Activated T-cell treated with anti-CD3 and anti-CD28 coated beads, Interleukin-2, amount 50 U/mL, for 48 hours (primary cell): ENCODE measurements around the gene CSNK2A1.

Experiments used
- DNase-seq, 2 experiments: peaks; one replicate each; pipeline ENCODE4 v3.0.0-alpha.2; 2020

Gene CSNK2A1

DNA sequence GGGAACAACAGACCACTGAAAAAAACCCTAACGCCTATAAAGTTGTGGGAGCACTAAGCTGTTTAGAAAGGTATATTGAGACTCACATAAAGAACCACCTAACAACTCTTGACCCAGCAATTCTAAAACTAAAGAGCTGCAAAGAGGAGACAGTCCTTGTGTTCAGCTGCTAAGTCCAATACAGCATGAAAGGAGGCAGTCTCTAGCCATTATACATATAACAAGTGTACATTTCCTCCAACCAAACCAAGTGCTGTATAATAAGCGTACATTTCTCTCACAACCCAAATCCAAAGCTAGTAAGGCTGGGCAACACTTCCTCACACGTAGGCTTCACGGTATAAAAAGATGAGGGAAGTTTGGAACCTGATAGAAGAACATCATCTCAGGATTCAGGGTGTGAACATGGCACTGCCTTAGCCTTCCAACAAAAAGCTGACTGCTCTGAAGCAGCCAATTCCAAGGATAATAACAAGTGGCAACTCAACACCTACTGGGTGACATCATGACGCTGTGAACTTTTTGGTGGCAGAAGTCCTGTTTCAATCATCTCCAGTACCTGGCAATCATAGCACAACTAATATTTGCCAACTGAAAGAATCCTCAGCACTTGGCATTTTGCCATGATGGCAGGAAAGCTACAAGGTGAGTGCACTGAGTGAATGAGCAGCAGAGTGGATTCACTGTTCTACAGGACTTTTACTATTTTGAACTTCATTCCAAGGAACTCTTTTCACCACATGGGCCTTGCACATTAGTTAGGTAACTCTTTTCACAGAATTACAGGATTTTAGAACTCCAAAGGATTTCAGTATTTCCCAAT, 97.9 kb downstream of the CSNK2A1 start:
- no peak for DNase-seq

- no peak for DNase-seq
Observed at GRCh38 chr20:444862-445426, 98.6 kb downstream of the CSNK2A1 start.

GRCh38 chr20:444117-444516, 99.5 kb downstream of the CSNK2A1 start:
- DNase-seq = no peak

DNA sequence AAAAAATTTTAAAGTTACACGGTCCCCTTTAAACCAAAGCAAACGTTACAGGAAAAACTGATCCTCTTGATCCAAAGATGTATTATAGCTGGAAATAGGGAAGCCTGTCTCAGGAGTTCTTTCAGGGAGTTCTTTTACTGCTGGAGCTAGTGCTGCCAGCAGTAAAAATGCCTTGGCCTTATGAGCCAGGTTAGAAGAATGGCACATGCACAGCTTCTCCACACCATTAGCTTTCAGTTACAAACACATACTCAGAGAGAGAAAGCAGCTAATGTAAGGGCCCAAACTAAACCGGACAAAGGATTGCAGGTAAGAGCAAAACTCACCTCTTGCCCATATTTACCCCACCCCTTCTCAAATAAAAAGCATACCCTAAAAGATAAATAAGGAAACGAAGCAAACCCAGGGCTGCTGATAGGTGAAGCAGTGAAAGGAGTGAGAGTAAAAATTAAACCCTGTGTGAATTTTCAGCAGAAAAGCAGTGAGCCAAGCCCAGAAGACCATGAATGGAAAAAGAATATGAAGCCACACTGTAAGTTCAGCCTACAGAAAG, 100.3 kb downstream of the CSNK2A1 start:
- DNase-seq = no peak

DNA sequence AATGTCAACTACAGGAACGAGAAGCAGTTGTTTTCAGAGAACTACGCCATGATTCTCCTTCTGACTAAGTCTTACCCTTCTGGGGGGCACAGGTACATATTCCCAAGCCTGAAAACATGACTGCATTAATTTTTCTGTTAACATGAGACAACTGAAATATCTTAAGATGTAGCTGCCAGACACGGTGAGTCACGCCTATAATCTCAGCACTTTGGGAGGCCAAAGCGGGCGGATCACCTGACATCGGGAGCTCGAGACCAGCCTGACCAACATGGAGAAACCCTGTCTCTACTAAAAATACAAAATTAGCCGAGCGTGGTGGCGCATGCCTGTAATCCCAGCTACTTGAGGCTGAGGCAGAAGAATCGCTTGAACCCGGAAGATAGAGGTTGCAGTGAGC, 103.0 kb downstream of the CSNK2A1 start:
- no peak for DNase-seq

DNA sequence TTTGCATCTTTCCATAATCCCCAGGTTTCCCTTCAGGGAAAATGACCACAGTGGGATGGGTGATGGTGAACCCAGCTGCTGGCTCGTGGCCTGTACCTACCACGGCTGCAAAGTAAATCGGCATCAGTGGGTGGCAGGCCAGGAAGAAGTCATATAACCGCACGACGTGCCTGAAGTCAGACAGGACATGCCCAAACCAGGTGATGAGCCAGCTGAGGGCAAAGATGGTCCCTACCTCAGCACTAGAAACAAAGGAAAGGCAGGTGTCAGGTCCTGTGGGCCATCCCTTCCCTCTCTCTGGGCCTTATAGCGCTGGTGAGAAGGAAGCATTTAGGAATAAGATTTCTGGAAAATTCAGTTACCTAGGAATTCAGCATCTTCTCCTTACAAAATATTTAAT, 103.4 kb downstream of the CSNK2A1 start:
- DNase-seq = no peak

DNA sequence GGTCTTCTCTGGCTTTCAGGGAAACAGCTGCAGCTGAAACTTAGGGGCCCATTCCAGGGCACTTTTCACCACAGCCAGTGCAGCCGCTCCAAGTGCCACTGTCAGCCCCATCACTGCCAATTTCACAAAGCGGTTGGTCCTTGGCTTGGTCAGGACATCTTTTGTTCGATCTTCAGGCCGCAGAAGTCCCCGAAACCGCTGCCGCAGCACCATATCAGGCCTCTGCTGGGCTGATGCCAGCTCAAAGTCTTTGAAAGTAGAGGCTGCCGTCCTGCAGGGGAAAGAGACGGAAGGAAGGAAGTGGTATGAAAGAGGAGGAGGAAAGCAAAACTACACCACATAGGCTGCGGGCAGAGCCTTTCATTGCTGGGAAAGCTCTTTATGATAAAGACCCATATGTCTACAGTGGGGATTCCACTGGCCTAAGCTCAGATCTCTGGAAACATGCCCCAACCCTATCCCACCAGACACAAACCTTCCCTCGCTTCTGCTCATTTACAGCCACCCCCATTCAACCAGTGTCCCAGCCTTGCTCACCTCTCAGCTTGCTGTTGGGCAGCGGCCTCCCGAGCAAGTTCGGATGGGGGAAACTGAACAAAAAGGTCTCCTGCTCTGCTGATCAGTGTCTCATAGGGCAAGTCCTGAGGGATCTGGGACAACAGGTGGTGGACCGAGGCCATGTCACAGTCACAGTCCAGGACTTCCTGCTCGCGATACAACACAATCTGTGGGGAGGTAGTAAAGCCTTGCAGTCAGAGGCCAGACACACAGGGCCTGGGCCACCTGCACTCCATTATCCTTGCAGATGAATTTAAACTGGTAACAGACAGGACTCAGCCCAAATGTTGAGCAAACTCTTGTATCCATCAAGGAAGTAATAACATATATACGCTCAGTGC, 104.8 kb downstream of the CSNK2A1 start:
- peak; percentile 68 to 69 for DNase-seq

GRCh38 chr20:437787-438486, 105.7 kb downstream of the CSNK2A1 start:
- peak in 1 of 2 experiments; percentile 30 for DNase-seq

- no peak for DNase-seq
Observed at GRCh38 chr20:436476-436875, 107.1 kb downstream of the CSNK2A1 start.

GRCh38 chr20:435558-435957, 108.0 kb downstream of the CSNK2A1 start:
- no peak for DNase-seq

- DNase-seq = no peak
Observed at GRCh38 chr20:434661-435419, 108.8 kb downstream of the CSNK2A1 start.

GRCh38 chr20:434221-434620, 109.4 kb downstream of the CSNK2A1 start:
- no peak for DNase-seq

GRCh38 chr20:433300-433975, 110.2 kb downstream of the CSNK2A1 start:
- peak; percentile 79 to 84 for DNase-seq

DNA sequence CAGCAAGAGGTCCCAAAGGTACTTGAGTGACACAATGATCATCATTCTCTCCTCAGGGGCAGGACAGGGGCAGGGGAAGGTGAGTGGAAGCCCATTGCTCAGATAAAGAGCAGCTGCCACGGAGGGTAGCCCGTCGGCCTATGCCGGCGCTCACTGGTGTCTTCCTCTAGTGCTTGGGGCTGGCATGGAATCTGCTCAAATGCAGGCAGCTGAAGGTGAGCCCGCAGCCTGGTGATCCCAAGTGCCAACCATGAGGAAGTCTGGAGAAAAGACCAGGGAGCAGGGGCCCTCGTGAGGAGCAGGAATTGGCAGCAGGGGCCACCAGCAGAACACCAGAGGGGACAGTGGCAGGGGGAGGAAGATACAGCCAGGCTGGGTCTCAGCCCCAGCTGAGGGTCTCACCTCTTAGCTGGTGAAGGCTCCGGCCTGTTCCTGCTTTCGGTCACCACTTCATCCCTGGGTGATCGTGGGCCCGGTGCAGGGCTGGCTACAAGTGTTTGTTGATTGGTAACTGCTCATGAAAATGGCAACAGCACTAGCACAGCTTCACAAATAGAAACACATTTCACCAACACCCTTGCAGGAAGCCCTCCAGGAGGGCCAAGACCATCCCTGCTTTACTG, 110.8 kb downstream of the CSNK2A1 start:
- no peak for DNase-seq

DNA sequence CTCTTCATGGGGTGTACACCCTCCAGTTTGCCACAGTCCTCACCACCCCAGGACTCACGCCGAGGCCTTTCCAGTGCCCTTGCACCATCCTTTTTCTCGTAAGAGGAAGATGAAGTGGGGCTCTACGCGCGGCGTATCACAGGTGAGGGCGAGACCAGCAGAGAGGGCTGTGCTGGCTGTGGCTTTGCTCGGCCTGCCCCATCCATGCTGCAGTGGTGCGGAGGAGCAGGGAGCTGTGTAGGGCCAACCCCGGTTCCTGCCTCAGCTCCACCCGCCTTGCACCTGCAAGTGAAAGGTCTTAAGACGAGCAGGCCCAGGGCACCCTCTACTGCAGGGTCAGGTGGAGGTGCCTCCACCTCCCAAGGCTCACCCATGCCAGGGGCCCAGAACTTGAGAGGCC, 111.4 kb downstream of the CSNK2A1 start:
- DNase-seq = no peak

- peak; percentile 39 to 53 for DNase-seq
Observed at GRCh38 chr20:431012-431904, 112.3 kb downstream of the CSNK2A1 start.

- DNase-seq = no peak
Observed at GRCh38 chr20:430091-430999, 113.2 kb downstream of the CSNK2A1 start.

DNA sequence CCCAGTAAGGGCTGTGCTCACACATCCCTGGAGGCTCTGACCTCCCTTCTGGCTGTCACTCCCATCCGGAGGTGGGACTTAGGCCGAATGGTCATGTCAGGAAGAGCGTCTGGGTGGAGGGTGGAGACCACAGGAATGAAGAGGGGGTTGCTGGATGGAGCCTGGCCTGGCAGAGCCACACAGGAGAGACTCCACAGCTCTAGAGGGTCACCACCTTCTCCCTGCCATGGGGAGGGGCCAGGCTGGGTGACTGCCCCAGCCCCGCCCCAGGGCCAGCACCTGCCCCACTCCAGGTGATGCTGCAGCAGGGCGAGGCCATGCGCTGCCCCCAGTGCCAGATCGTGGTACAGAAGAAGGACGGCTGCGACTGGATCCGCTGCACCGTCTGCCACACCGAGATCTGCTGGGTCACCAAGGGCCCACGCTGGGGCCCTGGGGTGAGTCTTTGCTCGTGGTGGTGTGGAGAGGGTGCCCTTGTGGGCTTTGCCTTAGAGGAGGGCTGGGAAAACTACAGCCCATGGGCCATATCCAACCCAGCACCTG, 114.9 kb downstream of the CSNK2A1 start:
- no peak for DNase-seq
